Vagina (tissue), 2 donors: Measurements from ENCODE around the gene MUS81. TPM values are rescaled to one million over a fixed set of nuclear protein-coding genes. Genes with fewer than 3 reads are reported as not detected.

Experiments used
- DNase-seq, 2 donors: peaks; one replicate each; pipeline ENCODE4 v3.0.0-alpha.2; 2017; ENCODE audit errors: extremely low spot score in 2 of 2
- H3K27ac ChIP-seq: fragments of 200-600 bp; sonication (generic); one replicate; pipeline ENCODE4 v1.5.1; 2019
- H3K27me3 ChIP-seq: fragments of 200-600 bp; sonication (generic); one replicate; pipeline ENCODE4 v1.5.1; 2019
- H3K36me3 ChIP-seq, 2 donors: fragments of 200-600 bp; sonication (generic); one replicate each; pipeline ENCODE4 v1.5.1; 2017 to 2019
- H3K4me1 ChIP-seq: fragments of 200-600 bp; sonication (generic); one replicate; pipeline ENCODE4 v1.5.1; 2019
- H3K4me3 ChIP-seq, 2 donors: fragments of 200-600 bp; sonication (generic); 1 replicate in 1 of 2; 2 replicates in 1 of 2; pipeline ENCODE4 v1.5.1; 2016 to 2019
- H3K9me3 ChIP-seq: fragments of 200-600 bp; sonication (generic); one replicate; pipeline ENCODE4 v1.5.1; 2019
- POLR2A ChIP-seq, 2 donors: fragments of 450-650 bp; IDR thresholded peaks; one replicate each; pipeline ENCODE4 v1.6.1; 2017; ENCODE audit warnings: antibody characterized with exemption in 2 of 2, mild to moderate bottlenecking in 2 of 2, moderate library complexity in 2 of 2
- POLR2AphosphoS5 ChIP-seq, 2 donors: sonication (generic); formaldehyde crosslinking; IDR thresholded peaks; one replicate each; pipeline ENCODE4 v1.9.0; 2017; ENCODE audit warnings: antibody characterized with exemption in 2 of 2, mild to moderate bottlenecking in 2 of 2, low read depth in 1 of 2; ENCODE audit not compliant: insufficient read depth in 1 of 2
- intact Hi-C: fragments of 100-400 bp; cut with DNase I; formaldehyde crosslinking; loops from one replicate; pipeline ENCODE4 v1.15.1; 2023
- total RNA-seq: library from RNA; depleted of rRNA; stranded (reverse); fragments of >200 nt; gene quantifications from one replicate; pipeline ENCODE4 v1.2.3, GENCODE V29; 2016
- TF ChIP-seq, protein P1 (sequence below), 3 experiments: fragments of 450-650 bp in 2 of 3; fragments of 200-600 bp in 1 of 3; sonication (generic) in 1 of 3; IDR thresholded peaks; one replicate each; pipeline ENCODE4 v1.5.1; 2017 to 2019; ENCODE audit warnings: antibody characterized with exemption in 3 of 3, mild to moderate bottlenecking in 2 of 3, moderate library complexity in 2 of 3

Gene MUS81
- total RNA-seq, 1 donor from 2014 or later = 48.9 TPM

GRCh38 chr11:65863889-65864705, 3.9 kb downstream of the MUS81 start:
- no peaks in the 10 kb centered on the region for H3K27me3 ChIP-seq
- intact Hi-C loops = no loop called here
- DNase-seq = no peak
- H3K4me1 ChIP-seq = peaks cover 27% of the 10 kb centered on the region
- TF ChIP-seq, protein P1, sequence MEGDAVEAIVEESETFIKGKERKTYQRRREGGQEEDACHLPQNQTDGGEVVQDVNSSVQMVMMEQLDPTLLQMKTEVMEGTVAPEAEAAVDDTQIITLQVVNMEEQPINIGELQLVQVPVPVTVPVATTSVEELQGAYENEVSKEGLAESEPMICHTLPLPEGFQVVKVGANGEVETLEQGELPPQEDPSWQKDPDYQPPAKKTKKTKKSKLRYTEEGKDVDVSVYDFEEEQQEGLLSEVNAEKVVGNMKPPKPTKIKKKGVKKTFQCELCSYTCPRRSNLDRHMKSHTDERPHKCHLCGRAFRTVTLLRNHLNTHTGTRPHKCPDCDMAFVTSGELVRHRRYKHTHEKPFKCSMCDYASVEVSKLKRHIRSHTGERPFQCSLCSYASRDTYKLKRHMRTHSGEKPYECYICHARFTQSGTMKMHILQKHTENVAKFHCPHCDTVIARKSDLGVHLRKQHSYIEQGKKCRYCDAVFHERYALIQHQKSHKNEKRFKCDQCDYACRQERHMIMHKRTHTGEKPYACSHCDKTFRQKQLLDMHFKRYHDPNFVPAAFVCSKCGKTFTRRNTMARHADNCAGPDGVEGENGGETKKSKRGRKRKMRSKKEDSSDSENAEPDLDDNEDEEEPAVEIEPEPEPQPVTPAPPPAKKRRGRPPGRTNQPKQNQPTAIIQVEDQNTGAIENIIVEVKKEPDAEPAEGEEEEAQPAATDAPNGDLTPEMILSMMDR (IDR thresholded peaks at IDR 0.05) = no peak
- no peak for TF ChIP-seq POLR2A (IDR thresholded peaks at IDR 0.05)
- TF ChIP-seq POLR2AphosphoS5 (IDR thresholded peaks at IDR 0.05; ENCODE audit: insufficient read depth in 1 of 2, low read depth in 1 of 2) = no peak
- H3K4me3 ChIP-seq = no peak overlapping the region
- no peaks in the 10 kb centered on the region for H3K9me3 ChIP-seq
- H3K27ac ChIP-seq = no peak overlapping the region
- H3K36me3 ChIP-seq = peaks cover 0 to 59% of the 10 kb centered on the region in 2 donors

DNA sequence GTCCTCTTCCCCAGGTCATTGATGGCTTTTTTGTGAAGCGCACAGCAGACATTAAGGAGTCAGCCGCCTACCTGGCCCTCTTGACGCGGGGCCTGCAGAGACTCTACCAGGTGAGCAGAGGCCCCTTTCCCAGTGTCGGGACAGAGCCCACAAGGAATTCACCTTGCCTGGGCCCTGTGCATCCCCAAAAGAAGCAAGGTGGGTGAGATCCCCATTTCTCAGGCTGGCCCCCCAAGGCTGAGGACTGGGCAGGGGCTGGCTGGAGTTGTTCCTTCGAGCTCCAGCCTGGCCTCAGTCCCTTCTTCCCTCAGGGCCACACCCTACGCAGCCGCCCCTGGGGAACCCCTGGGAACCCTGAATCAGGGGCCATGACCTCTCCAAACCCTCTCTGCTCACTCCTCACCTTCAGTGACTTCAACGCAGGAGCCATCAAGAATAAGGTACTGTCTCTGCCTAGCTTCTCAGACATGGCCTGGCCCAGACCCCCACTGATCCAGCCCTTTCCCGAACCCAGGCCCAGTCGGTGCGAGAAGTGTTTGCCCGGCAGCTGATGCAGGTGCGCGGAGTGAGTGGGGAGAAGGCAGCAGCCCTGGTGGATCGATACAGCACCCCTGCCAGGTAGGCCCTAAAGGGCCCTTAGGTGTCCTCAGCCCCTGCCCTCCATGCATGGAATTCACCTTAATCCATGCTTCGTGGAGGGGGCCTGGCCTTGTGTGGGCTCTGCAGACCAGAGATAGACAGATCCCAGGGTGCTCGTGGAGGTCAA, 4.7 kb downstream of the MUS81 start:
- peaks cover 22% of the 10 kb centered on the region for H3K4me1 ChIP-seq
- no peaks in the 10 kb centered on the region for H3K9me3 ChIP-seq
- DNase-seq = no peak
- no peak for TF ChIP-seq POLR2A (IDR thresholded peaks at IDR 0.05)
- TF ChIP-seq POLR2AphosphoS5 (IDR thresholded peaks at IDR 0.05; ENCODE audit: insufficient read depth in 1 of 2, low read depth in 1 of 2) = no peak
- TF ChIP-seq, protein P1 (IDR thresholded peaks at IDR 0.05) = no peak
- no peak overlapping the region for H3K4me3 ChIP-seq
- no peak overlapping the region for H3K27ac ChIP-seq
- no peaks in the 10 kb centered on the region for H3K27me3 ChIP-seq
- intact Hi-C loops = no loop called here
- peaks cover 0 to 59% of the 10 kb centered on the region in 2 donors for H3K36me3 ChIP-seq

DNA sequence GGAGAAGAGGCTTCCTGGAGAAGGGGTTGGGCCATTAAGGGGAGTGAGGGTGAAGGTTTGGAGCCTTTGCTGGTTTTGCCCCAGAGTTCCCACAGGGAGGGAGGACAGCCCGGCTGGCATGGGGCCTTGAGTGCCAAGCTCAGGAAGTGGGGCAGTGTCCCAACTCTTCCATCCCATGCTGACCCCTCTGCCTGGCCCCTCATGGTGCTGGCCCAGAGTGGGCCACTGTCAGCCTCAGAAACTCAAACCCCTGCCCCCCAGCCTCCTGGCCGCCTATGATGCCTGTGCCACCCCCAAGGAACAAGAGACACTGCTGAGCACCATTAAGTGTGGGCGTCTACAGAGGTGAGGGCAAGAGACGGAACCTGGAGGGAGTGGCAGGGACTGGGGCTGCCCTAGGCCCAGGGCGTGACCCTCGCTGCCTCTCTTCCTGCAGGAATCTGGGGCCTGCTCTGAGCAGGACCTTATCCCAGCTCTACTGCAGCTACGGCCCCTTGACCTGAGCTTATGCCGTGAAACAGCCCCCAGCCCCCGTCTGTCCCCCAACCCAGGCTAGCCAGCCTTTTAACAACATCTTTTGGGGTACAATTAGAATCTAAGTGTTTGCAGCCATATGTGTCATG, 5.4 kb downstream of the MUS81 start:
- DNase-seq = no peak
- H3K36me3 ChIP-seq = peaks cover 0 to 59% of the 10 kb centered on the region in 2 donors
- no peaks in the 10 kb centered on the region for H3K9me3 ChIP-seq
- no peak overlapping the region for H3K27ac ChIP-seq
- intact Hi-C loops = no loop called here
- TF ChIP-seq POLR2A (IDR thresholded peaks at IDR 0.05) = no peak
- TF ChIP-seq, protein P1 (IDR thresholded peaks at IDR 0.05) = no peak
- no peak overlapping the region for H3K4me3 ChIP-seq
- peaks cover 26% of the 10 kb centered on the region for H3K4me1 ChIP-seq
- no peaks in the 10 kb centered on the region for H3K27me3 ChIP-seq

DNA sequence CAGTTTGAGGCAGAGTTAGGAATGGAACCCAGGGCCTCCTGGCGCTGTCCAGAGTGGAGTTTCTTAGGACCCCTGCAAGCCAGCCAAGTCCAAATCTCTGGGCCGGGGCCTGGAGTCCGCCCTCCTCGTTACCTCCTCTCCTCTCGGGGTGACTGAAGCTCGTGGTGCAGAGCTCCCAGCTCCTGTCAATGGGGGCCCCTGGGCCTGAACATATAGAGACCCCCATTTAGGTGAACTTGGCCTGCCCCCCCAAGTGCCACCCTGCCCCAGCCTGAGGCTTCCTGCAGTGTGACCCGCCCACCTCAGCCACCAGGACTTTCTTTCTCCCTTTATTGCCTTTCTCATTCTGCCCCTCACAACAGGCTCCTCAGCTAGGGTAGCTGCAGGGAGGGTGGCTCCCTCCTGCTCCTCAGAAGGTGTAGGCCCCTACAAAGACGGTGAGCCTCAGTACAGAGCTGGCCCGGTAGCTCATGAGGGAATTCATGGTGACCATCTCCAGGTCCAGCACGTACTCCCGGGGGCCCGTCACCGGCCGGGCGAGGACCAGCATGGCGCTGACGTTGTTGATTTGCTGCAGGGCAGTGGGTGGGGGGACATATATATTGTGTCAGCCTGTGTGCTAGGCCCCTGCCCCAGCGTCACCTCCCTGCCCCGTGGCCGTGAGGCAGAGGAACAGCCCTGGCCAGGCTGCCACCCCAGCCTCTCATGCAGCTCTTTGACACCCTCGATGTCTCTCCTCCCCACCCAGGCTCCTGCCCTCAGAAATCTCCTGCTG, 6.5 kb downstream of the MUS81 start:
- Histone ChIP-seq H3K4me1 (peaks cover 26% of the 10 kb centered on the region), H3K9me3 (no peaks in the 10 kb centered on the region), H3K27me3 (no peaks in the 10 kb centered on the region), H3K27ac (no peak overlapping the region), H3K36me3 (peaks cover 0 to 59% of the 10 kb centered on the region in 2 donors), H3K4me3 (no peak overlapping the region)
- TF ChIP-seq POLR2A (IDR thresholded peaks at IDR 0.05) = no peak
- TF ChIP-seq POLR2AphosphoS5 (IDR thresholded peaks at IDR 0.05; ENCODE audit: insufficient read depth in 1 of 2, low read depth in 1 of 2) = no peak
- TF ChIP-seq, protein P1 (IDR thresholded peaks at IDR 0.05) = no peak
- DNase-seq = no peak
- intact Hi-C loops = no loop called here
